GM18873 (cell line): ENCODE data around the gene PAX2.
"Not testable (repeated sequence)": the region's sequence is repeated elsewhere in the genome, so short reads cannot be mapped to it uniquely, and the experiment has no call there.

Experiments used
- ATAC-seq: cut with Tn5 transposase; IDR thresholded peaks from one replicate; pipeline ENCODE4 v1.9.1; 2021; ENCODE audit warnings: mild to moderate bottlenecking, moderate library complexity, moderate number of reproducible peaks; ENCODE audit not compliant: unreplicated experiment, low FRiP score

The PAX2 gene

DNA sequence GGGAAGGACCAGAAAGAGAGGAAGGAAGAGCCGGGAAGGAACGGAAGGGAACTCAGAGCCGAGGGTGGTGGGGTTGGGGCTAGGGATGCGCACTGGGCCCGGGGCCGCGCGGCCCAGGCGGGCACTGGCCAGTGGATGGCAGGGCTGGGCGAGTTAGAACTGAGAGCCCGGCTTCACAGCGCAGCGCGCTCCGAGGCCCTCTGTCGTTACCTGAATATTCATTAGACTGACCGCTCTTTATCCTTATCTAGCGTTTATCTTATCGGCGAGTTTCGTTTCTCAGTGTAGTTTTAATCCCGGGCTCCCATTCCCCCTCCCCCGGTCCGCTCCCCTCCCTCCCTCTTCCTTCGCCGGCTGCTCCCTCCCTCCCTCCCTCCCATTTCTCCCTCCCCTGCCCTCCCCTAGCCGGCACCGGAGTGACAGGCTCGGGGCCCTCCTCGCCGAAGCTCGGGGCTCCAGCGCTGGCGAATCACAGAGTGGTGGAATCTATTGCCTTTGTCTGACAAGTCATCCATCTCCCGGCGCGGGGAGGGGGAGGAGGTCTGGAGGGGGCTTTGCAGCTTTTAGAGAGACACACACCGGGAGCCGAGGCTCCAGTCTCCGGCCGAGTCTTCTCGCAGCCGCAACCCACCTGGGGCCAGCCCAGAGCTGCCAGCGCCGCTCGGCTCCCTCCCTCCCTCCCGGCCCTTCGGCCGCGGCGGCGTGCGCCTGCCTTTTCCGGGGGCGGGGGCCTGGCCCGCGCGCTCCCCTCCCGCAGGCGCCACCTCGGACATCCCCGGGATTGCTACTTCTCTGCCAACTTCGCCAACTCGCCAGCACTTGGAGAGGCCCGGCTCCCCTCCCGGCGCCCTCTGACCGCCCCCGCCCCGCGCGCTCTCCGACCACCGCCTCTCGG is at the start of gene PAX2:
PAX2 (plus strand) TSS at position 596 of the 895 bp plus-strand sequence. CDS start 679 bp downstream, outside the sequence.
- ATAC-seq = no peak

DNA sequence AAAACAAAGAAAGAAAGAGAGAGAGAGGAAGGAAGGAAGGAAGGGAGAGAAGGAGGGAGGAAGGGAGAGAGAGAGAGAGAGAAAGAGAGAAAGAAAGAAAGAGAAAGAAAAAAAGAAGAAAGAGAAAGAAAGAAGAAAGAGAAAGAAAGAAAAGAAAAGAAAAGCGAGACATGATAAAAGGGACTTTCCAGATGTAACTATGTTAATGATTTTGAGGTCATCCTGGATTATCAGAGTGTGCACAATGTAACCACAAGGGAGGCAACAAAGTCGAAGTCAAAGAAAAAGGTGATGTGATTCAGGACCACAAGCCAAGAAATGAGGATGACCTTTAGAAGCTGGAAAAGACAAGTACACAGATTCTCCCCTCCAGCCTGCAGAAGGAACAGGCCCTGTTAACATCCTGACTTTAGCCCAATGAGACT is 48.9 kb upstream of the PAX2 start:
- no peak for ATAC-seq

DNA sequence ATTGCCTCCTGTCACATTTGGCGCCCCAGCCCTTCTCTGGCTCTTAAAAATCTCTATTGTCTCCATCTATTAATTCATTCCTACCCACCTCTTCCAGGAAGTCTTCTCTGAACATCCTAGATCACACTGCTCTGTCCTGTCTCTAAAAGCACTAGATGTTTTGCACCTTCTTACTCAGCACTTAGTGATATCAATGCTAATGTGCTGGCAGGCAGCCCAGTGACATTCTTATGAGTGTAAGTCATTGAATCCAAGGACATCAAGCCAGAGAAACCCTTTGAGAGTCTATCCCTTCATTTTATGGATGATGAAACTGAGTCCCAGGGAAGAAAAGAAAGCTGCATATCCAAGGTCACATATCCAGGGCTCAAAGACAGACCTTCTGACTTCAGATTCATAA is 48.3 kb upstream of the PAX2 start:
- no peak for ATAC-seq

DNA sequence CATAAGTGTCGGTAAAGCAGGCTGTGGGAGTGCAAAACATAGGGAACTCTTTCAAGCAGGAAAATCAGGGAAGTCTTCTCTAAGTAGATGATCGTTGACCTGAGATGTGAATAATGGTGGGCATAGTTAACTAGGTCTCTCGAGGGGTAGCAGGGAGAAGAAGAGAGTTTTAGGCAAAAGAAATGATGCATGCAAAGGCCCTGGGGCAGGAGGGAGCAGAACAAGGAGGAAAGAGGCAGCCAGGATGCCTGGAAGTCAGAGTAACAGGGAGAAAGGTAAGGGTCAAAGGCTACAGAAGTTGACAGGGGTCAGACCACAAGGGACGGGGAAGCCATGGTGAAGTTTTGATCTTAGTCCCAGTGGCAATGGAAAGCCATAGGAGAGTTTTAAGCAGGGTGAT is 47.8 kb upstream of the PAX2 start:
- no peak for ATAC-seq

DNA sequence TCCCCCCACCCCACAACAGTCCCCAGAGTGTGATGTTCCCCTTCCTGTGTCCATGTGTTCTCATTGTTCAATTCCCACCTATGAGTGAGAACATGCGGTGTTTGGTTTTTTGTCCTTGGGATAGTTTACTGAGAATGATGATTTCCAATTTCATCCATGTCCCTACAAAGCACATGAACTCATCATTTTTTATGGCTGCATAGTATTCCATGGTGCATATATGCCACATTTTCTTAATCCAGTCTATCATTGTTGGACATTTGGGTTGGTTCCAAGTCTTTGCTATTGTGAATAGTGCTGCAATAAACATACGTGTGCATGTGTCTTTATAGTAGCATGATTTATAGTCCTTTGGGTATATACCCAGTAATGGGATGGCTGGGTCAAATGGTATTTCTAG is 43.7 kb upstream of the PAX2 start:
- not testable (repeated sequence) for ATAC-seq

DNA sequence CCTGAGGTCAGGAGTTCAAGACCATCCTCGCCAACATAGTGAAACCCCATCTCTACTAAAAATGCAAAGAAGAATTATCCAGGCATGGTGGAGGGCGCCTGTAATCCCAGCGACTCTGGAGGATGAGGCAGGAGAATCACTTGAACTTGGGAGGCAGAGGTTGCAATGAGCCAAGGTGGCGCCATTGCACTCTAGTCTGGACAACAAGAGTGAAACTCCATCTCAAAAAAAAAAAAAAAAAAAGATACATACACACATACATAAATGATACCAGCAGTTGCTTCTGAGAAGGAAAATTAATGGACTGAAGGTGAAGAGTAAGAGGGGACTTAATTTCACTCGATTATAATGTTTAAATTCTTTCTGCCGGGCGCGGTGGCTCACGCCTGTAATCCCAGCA is 40.2 kb upstream of the PAX2 start:
- ATAC-seq = no peak

DNA sequence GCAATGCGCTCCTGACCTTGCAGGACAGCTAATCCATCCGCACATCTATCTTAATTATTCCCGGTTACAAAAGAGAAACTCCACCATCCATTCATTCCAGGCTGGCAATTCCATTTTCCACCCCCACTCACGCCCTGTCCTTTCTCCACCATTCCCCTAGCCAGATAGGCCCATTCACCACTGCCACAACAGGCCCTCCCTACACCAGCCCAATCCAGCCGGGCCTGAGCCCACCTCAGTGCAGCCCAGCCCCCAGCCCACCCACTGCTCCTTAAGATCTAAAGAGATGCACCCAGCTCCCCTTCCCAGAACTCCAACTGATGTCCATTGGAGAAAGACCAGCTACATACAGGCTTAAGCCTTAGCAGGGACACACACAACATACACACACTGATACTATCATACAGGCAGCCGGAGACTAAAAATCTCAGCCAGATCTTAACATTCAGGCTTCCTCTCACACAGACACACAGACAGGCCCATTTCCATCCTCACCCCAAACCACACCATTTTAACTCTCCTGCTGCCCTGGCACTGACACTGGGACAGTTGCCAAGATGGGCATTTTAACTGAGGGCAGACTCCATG is 38.0 kb upstream of the PAX2 start:
- no peak for ATAC-seq

DNA sequence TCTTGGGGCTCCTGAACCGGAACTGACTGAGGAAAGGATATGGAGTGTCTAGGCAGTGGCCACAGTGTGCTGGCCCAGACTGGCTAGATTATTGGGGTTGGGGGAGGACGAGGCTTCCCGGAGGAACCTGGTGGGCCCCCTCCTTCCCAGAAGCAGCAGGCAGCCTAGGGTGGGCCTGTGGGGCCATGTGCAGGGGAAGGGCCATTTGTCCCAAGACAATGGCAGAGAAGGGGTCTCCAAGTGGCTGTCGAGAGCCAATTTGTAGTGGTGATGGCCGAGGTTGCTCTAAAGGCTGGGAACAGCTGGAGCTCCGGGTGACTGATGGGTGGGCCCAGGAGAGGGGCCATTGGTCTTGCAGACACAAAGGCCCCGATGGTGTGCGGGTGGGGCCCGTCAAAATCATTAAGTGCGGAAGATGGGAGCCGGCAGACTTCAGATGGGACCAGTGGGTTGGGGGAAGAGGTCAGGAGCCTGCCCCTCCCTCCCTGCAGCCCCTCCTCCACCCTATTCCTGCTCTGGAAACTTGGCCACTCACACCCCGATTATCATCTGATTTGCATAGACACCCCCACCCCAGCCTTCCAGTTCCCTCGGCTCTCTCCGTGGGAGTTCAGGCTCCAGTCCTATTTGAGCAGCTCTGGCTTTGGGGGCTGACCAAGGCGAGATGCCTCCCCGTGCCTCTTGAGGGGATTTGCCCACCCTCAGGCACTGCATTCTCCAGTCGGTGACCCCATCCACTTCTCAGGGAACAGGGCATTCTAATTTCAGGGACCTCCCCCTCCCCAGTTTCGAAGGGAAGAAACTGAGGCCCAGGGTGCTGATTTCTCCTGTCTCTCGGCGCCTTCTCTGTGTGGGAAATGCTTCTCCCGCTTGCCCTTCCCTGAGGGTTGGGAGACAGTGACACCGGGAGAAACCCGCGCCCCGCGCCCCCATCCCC is 36.0 kb upstream of the PAX2 start:
- no peak for ATAC-seq

DNA sequence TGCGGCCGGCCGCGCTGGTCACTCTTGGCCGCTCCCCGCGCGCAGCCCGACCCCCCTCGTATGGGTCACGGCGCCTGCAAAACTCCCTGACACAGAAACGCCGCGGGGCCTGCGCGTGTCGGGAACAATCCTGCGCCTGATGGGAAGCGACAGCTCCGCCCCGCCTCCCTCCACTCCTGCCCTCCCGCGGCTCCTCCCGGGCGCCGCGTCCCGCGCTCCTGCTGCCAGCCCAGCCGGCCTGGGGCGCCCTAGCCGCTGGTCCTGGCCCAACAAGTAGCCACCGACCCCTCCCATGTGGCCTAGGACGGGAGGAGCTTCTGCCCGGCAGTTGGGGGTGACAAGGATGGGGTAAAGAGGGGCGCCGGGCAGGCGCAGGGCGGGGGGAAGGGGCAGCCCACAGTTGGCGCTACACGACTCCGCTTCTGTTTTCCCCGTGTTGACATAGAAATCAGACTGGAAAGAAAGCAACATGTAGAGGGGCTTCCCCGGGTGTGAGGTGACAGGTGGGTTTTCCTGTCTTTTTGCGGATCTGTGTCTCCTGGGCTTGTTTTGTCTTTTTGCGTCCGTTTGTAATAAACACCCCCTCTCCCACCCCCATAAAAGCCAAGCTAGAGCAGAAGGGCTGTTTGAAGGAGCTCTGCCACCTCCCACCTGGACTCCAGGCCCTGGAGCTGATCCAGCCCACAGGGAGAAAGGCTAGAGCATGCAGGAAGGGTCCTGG is 35.1 kb upstream of the PAX2 start:
- no peak for ATAC-seq

DNA sequence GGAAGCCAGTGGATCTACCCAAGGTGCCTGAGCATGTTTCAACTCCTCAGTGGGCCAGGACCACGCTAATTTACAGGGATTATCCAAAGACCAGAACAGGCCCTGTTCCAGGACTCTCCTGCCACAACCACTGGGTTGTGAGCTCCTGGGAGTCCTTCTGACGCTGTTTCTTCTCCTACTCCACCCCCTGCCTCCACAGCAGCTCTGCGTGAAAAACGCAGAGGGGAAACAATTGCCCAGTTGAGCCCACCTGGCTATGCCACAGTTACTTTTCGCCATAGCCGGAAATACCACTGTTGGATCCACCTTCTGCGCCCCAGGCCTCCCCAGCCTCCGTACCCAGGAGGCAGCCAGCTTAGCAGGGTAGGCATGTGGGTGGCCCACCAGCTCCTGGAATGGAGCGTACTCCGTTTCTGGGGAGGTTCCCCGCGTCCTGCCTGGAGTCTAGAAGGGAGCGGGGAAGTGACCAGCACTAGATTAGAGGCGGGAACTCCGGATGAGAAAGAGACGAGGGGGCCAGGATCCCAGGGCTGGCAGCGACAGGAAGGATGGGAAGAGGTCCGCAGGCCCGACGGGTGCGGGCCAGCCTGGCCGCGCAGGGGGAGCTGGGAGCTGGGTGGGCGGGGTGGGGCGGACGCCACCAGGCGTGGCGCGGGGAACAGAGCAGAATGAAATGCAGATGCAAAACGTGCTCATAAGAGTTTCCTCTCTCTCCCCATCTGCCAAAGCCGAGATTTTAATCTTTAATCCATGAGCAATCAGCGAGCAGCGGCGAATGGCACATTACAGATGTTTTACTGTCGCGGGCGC is 32.1 kb upstream of the PAX2 start:
- ATAC-seq = no peak

DNA sequence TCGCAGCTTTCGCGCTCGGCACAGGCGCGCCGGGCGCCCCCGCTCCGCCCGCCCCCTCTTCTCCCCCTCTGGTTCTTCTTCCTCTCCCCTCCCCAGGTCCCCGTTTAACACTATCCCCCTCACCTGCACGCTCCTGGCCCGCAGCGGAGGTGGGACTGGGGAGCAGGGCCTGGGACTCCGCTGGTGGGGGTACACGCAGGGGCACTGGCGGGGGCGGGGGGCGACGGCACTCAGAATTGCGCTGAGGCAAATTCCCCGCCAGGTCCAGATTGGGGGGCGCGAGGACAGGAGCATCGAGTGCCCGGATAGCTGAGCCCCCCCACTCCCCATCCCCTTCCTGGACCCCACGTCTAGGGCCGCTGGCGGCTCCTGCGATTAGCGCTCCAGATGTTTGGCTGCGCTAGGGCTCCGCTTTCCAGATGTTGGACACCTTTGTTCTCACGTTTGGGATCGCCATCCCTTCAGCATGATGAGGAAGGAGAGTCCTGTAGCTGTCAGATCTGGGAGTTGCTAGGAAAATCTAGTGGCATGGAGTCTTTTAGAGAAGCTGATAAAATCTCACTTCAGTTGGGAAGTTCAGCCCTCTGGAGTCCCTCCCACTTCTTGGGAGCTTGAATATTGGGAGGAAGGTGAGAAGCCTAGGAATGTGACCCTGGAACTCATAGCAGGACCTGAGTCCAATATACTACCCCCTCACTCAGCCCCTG is 31.4 kb upstream of the PAX2 start:
- ATAC-seq = no peak

DNA sequence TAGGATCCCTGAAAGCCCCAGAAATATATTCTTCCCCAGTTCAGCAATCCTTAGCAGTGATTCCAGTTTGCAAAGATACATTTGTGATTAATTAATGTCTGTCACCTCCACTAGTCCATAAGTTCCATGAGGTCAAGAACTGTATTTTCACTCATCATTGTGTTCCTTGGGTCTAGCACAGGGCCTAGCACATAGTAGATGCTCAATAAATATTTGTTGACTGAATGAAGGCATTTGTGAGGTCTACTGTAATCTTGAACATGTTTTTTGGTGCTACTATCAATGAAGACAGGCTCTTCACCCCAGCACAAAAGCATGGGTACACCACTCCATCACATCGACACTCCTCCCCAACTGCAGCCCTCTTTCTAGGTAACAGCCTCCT is 30.8 kb upstream of the PAX2 start:
- ATAC-seq = no peak

DNA sequence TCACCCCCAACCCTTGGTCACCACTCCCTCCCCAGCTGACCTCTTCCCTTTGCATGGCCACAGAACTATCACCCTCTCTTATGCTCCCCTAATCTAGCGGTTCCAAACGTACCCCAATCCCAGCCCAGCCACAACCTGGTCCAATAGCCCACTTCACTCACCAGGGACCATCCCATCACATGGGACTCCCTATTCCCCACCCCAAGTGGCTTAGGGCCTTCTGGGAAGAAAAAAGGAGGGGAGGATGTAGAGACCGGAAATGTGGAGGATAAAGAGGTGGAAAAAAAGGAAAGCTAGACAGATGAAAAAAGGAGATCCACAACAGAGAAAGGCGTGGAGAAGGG is 30.3 kb upstream of the PAX2 start:
- no peak for ATAC-seq

DNA sequence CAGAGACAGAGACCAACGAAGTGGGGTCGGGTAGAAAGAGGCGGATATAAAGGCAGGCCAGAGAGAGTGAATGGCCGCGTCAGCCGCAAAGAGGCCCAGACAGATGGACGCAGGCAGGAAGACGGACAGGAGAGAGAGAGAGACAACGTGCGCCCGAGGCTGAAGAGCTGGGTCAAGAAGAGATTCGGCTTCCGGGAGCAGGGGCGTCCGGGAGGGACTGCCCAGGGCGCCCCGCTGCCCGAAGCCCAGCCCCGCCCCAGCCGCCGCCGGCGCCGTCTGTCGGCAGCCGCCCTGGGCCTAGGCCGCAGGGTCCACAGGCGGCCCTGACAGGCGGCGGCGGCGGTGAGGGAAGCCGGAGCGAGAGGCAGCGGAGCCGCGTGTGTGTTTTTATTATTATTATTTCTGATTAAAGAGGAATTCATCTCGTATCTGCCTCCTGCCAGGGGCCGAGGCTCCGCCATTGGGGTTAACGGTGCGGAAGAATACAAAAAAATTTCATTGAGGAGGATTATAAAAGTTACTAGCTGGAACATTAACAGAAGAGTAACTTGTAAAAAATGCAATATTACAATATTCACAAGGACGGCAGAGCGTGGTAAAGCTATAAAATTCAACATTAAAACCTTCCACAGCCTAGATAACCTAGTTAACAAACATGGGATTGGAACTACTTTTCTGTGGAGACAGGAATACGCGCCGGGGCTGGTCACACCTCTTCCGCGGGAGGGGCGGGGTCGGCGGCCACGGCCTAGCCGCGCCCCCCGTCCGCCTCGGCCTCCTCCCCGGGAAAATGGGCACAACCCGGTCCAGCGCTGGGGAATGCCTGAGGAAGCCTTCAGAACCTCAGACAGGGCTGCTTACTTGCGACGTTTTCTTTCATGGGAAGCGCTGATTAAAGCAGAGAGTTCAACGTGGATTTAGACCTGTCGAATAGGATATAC is 29.7 kb upstream of the PAX2 start:
- ATAC-seq = no peak

DNA sequence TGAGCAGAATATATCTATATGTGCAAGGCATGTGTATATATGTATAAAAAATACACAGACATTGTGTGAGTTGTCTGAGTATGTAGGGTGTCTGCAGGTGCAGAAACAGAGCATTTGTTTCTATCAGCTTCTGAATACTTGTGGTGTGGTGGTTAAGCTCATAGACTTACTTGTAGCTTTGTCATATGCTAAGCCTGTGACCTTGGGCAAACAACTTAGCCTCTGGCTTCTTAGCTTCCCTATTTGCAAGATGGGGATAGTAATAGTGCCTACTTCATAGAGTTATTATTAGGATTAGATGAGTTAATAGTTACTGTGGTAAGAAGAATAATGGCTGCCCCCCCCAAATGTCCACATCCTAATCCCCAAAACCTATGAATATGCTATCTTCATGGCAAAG is 28.2 kb upstream of the PAX2 start:
- ATAC-seq = no peak

DNA sequence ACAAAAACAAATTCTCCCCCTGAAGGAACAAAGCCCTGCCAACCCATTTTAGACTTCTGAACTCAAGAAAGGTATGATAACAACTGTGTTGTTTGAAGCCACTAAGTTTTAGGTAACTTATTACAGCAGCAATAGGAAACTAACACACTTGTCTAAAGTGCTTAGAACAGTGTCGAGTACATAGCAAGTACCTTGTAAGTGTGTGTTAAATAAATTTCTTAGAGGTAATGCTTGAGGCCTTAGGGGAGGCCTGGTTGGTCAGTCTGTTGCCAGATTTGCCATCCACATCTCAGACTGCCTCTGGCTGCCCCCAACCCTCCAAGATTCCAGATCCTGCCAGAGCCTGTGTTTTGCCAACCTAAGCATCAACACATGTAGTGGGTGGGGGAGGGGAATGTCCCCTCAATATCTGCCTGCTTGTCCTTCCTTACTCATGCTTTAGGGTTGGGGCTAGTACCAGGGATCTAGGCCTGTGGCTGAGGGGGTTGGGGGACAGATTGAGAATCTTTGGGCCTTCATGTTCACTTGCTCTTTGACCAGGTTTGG is 27.1 kb upstream of the PAX2 start:
- no peak for ATAC-seq

DNA sequence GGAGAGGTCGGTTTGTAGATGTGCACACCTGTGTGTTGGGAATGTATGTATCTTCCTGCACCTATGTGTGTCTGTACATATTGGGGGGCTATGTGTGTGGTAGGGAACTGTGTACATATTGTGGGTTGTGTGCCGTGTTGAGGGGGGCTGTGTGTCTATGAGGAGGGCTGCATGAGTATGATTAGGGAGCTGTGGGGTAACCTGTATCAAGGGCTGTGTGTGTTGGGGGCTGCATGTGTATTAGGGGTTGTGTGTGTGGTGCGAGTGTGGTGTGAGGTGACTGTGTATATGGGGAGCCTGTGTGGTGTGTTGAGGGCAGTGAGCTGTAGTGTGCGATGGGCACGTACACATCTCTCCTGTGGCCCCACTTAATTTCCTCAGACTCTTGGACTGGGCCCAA is 22.2 kb upstream of the PAX2 start:
- ATAC-seq = no peak
